GM23338 (cell line): ENCODE measurements around the gene KRTAP4-2.

ENCODE experiments used
- CTCF ChIP-seq, 2 experiments: fragments of 200-600 bp in 1 of 2; sonication (generic) in 1 of 2; conservative IDR thresholded peaks; 2 replicates each; pipeline versions ENCODE4 v1.5.1 to v1.6.1; 2016 to 2017; ENCODE audit warnings: antibody characterized with exemption in 2 of 2, low read depth in 2 of 2, mild to moderate bottlenecking in 2 of 2, moderate library complexity in 1 of 2
- EZH2phosphoT487 ChIP-seq: fragments of 200-600 bp; sonication (generic); IDR thresholded peaks from one replicate; pipeline ENCODE4 v1.8.1; 2018; ENCODE audit warnings: antibody characterized with exemption; ENCODE audit not compliant: unreplicated experiment
- POLR2AphosphoS5 ChIP-seq: IDR thresholded peaks from 2 replicates; pipeline ENCODE4 v1.6.1; 2016; ENCODE audit warnings: antibody characterized with exemption, low read depth

GRCh38 chr17:41168121-41168520 is 9.9 kb downstream of the KRTAP4-2 start, which contains the start of gene KRTAP4-3:
- no peak for TF ChIP-seq CTCF (conservative IDR thresholded peaks at IDR 0.05; ENCODE audit: low read depth in 2 of 2)
- no peak for TF ChIP-seq POLR2AphosphoS5
- TF ChIP-seq EZH2phosphoT487: no peak
